HepG2 (cell line): ENCODE data around the gene GSC2. TPM values are rescaled to one million over a fixed set of nuclear protein-coding genes. Genes with fewer than 3 reads are reported as not detected.

Experiments used
- ARID3A ChIP-seq: IDR thresholded peaks from 2 replicates; pipeline ENCODE4 v1.6.1; 2012; ENCODE audit warnings: low read depth, low read length, improper control_type of control experiment
- DRAP1 ChIP-seq: IDR thresholded peaks from 2 replicates; pipeline ENCODE4 v1.6.1; 2016; ENCODE audit warnings: missing genetic modification reagents, missing compliant biosample characterization
- HNRNPH1 ChIP-seq: fragments of 200-400 bp; formaldehyde crosslinking; optimal IDR thresholded peaks from 2 replicates; pipeline ENCODE3; 2017; ENCODE audit warnings: mild to moderate bottlenecking, low read depth, low read length
- HNRNPL ChIP-seq: fragments of 200-400 bp; formaldehyde crosslinking; IDR thresholded peaks from 2 replicates; pipeline ENCODE4 v1.6.1; 2017; ENCODE audit warnings: mild to moderate bottlenecking, low read depth, low read length
- HOXA5 ChIP-seq: sonication (generic); formaldehyde crosslinking; IDR thresholded peaks from 2 replicates; pipeline ENCODE4 v1.4.0; 2020; ENCODE audit warnings: missing genetic modification reagents
- NFIB ChIP-seq: sonication (generic); formaldehyde crosslinking; IDR thresholded peaks from 2 replicates; pipeline ENCODE4 v1.9.0; 2021; ENCODE audit warnings: missing genetic modification reagents, mild to moderate bottlenecking, borderline replicate concordance
- NFYC ChIP-seq: IDR thresholded peaks from 2 replicates; pipeline ENCODE4 v1.6.1; 2016; ENCODE audit warnings: missing genetic modification reagents, missing compliant biosample characterization
- PHF21A ChIP-seq: sonication (generic); formaldehyde crosslinking; IDR thresholded peaks from 2 replicates; pipeline ENCODE4 v1.5.0; 2020; ENCODE audit warnings: mild to moderate bottlenecking, missing genetic modification reagents
- PHF8 ChIP-seq: sonication (generic); formaldehyde crosslinking; IDR thresholded peaks from 2 replicates; pipeline ENCODE4 v1.5.0; 2020; ENCODE audit warnings: missing genetic modification reagents
- RFXANK ChIP-seq: IDR thresholded peaks from 2 replicates; pipeline ENCODE4 v1.6.1; 2016
- TBX2 ChIP-seq: sonication (generic); formaldehyde crosslinking; IDR thresholded peaks from 2 replicates; pipeline ENCODE4 v1.5.0; 2020; ENCODE audit warnings: missing genetic modification reagents, mild to moderate bottlenecking, borderline replicate concordance
- THRA ChIP-seq: sonication (generic); formaldehyde crosslinking; IDR thresholded peaks from 2 replicates; pipeline ENCODE4 v1.4.0; 2020; ENCODE audit warnings: missing genetic modification reagents, borderline replicate concordance
- TP53 ChIP-seq: sonication (generic); formaldehyde crosslinking; conservative IDR thresholded peaks from 2 replicates; pipeline ENCODE4 v1.4.0; 2020; ENCODE audit warnings: missing genetic modification reagents
- ZBTB7A ChIP-seq: sonication (generic); formaldehyde crosslinking; IDR thresholded peaks from 2 replicates; pipeline ENCODE4 v1.8.0; 2022; ENCODE audit warnings: mild to moderate bottlenecking, missing genetic modification reagents
- ZNF20 ChIP-seq: sonication (generic); formaldehyde crosslinking; IDR thresholded peaks from 2 replicates; pipeline ENCODE4 v1.4.0; 2020; ENCODE audit warnings: mild to moderate bottlenecking, moderate library complexity, missing genetic modification reagents
- ZNF326 ChIP-seq: sonication (generic); formaldehyde crosslinking; IDR thresholded peaks from 2 replicates; pipeline ENCODE4 v1.4.0; 2020; ENCODE audit warnings: missing genetic modification reagents, borderline replicate concordance
- ZNF441 ChIP-seq: sonication (generic); formaldehyde crosslinking; IDR thresholded peaks from 2 replicates; pipeline ENCODE4 v1.7.0; 2021; ENCODE audit warnings: missing genetic modification reagents, borderline replicate concordance
- ZNF446 ChIP-seq: sonication (generic); formaldehyde crosslinking; IDR thresholded peaks from 2 replicates; pipeline ENCODE4 v1.5.0; 2020; ENCODE audit warnings: mild to moderate bottlenecking, missing genetic modification reagents
- ZNF652 ChIP-seq: IDR thresholded peaks from 2 replicates; pipeline ENCODE4 v1.6.1; 2016; ENCODE audit warnings: low read depth, borderline replicate concordance
- ZSCAN20 ChIP-seq: sonication (generic); formaldehyde crosslinking; IDR thresholded peaks from 2 replicates; pipeline ENCODE4 v1.4.0; 2020; ENCODE audit warnings: missing genetic modification reagents, mild to moderate bottlenecking, borderline replicate concordance
- polyA plus RNA-seq, 8 experiments: library from polyadenylated mRNA; depleted of rRNA in 3 of 8; stranded (reverse) in 7 of 8; unstranded in 1 of 8; fragments of >200 nt; fragmentation: Illumina TruSeq in 4 of 8; extraction: Trizol in 4 of 8; gene quantifications; 2 replicates each; pipeline versions ENCODE4 v1.2.1 to v1.2.3, GENCODE V29; 2011 to 2016; ENCODE audit warnings: low read depth in 4 of 8, missing spikeins in 1 of 8, mixed read lengths in 1 of 8; ENCODE audit not compliant: insufficient read depth in 1 of 8
- total RNA-seq, 5 experiments: library from RNA; depleted of rRNA; stranded (reverse); fragments of >200 nt; fragmentation: Illumina TruSeq; extraction: Trizol; gene quantifications; 2 replicates each; pipeline ENCODE4 v1.2.3, GENCODE V29; 2016; ENCODE audit warnings: low read depth in 1 of 5
- TF ChIP-seq, protein P1 (sequence below): sonication (generic); formaldehyde crosslinking; IDR thresholded peaks from 2 replicates; pipeline ENCODE4 v1.4.0; 2020; ENCODE audit warnings: low read depth, missing genetic modification reagents

The GSC2 gene
- total and polyA plus RNA-seq, 2 of the 13 experiments (the other 11 are each of a cell fraction or from before 2014, with no cell fraction given): not detected

- TF ChIP-seq ZNF446 (CRISPR knock-in tag) (no peak), THRA (CRISPR knock-in tag) (no peak), ARID3A (no peak), NFYC (no peak), TBX2 (CRISPR knock-in tag) (peak; percentile 9; the same call in 1 of the 2 replicates), HOXA5 (CRISPR knock-in tag) (no peak; the same call in 1 of the 2 replicates), ZNF20 (no peak), ZNF326 (no peak), TP53 (CRISPR knock-in tag) (0 out of 2 replicates have a peak, but pooled peaks have one; percentile 23), DRAP1 (CRISPR knock-in tag) (no peak), HNRNPH1 (no peak), HNRNPL (0 out of 2 replicates have a peak, but pooled peaks have one; percentile 29), ZNF441 (CRISPR knock-in tag) (no peak), ZNF652 (CRISPR knock-in tag) (no peak), ZBTB7A (no peak), PHF21A (CRISPR knock-in tag) (no peak), RFXANK (no peak), ZSCAN20 (CRISPR knock-in tag) (0 out of 2 replicates have a peak, but pooled peaks have one; percentile 64), PHF8 (CRISPR knock-in tag) (no peak), NFIB (CRISPR knock-in tag) (no peak)
- TF ChIP-seq, protein P1, sequence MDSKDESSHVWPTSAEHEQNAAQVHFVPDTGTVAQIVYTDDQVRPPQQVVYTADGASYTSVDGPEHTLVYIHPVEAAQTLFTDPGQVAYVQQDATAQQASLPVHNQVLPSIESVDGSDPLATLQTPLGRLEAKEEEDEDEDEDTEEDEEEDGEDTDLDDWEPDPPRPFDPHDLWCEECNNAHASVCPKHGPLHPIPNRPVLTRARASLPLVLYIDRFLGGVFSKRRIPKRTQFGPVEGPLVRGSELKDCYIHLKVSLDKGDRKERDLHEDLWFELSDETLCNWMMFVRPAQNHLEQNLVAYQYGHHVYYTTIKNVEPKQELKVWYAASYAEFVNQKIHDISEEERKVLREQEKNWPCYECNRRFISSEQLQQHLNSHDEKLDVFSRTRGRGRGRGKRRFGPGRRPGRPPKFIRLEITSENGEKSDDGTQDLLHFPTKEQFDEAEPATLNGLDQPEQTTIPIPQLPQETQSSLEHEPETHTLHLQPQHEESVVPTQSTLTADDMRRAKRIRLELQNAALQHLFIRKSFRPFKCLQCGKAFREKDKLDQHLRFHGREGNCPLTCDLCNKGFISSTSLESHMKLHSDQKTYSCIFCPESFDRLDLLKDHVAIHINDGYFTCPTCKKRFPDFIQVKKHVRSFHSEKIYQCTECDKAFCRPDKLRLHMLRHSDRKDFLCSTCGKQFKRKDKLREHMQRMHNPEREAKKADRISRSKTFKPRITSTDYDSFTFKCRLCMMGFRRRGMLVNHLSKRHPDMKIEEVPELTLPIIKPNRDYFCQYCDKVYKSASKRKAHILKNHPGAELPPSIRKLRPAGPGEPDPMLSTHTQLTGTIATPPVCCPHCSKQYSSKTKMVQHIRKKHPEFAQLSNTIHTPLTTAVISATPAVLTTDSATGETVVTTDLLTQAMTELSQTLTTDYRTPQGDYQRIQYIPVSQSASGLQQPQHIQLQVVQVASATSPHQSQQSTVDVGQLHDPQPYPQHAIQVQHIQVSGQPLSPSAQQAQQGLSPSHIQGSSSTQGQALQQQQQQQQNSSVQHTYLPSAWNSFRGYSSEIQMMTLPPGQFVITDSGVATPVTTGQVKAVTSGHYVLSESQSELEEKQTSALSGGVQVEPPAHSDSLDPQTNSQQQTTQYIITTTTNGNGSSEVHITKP: no peak
Observed at GRCh38 chr22:19177164-19178064, 27.3 kb upstream of the GSC2 start (continued).
